Adipocyte (in vitro differentiated cells): ENCODE measurements around the gene ZNF79.

Source experiments
- DNase-seq: peaks from one replicate; pipeline ENCODE4 v3.0.0-alpha.2; 2015; ENCODE audit warnings: low read depth
- H3K27me3 ChIP-seq: replicated peaks from 2 replicates; pipeline ENCODE4 v1.7.0; 2013; ENCODE audit warnings: mild to moderate bottlenecking, low read length, moderate library complexity; ENCODE audit not compliant: control insufficient read depth, insufficient read depth
- H3K36me3 ChIP-seq: 2 replicates; pipeline ENCODE4 v1.7.0; 2013; ENCODE audit warnings: low read length, mild to moderate bottlenecking, moderate library complexity; ENCODE audit not compliant: control insufficient read depth, insufficient read depth, severe bottlenecking
- H3K4me1 ChIP-seq: 2 replicates; pipeline ENCODE4 v1.7.0; 2013; ENCODE audit warnings: mild to moderate bottlenecking, low read length, moderate library complexity; ENCODE audit not compliant: control insufficient read depth, insufficient read depth
- H3K4me3 ChIP-seq: 2 replicates; pipeline ENCODE4 v1.7.0; 2013; ENCODE audit warnings: mild to moderate bottlenecking, low read length, moderate library complexity
- H3K9ac ChIP-seq: 2 replicates; pipeline ENCODE4 v1.7.0; 2013; ENCODE audit warnings: mild to moderate bottlenecking, low read length, moderate library complexity
- H3K9me3 ChIP-seq: 2 replicates; pipeline ENCODE4 v1.7.0; 2013; ENCODE audit warnings: mild to moderate bottlenecking, low read length, moderate library complexity; ENCODE audit not compliant: control insufficient read depth

Gene ZNF79

GRCh38 chr9:127415657-127416056, 8.5 kb upstream of the ZNF79 start:
- DNase-seq: no peak
- Histone ChIP-seq H3K4me3 (no peak overlapping the region), H3K9ac (no peak overlapping the region), H3K9me3 (no peaks in the 10 kb centered on the region), H3K4me1 (no peaks in the 10 kb centered on the region), H3K27me3 (peaks cover 37% of the 10 kb centered on the region), H3K36me3 (no peaks in the 10 kb centered on the region)

- Histone ChIP-seq H3K36me3 (no peaks in the 10 kb centered on the region), H3K4me1 (no peaks in the 10 kb centered on the region), H3K9ac (no peak overlapping the region), H3K9me3 (no peaks in the 10 kb centered on the region), H3K27me3 (peaks cover 31% of the 10 kb centered on the region), H3K4me3 (no peak overlapping the region)
- peak; percentile 44 for DNase-seq
Measured at GRCh38 chr9:127417131-127418036, 6.8 kb upstream of the ZNF79 start.

GRCh38 chr9:127418037-127418471, 6.1 kb upstream of the ZNF79 start:
- no peak overlapping the region for H3K9ac ChIP-seq
- H3K4me3 ChIP-seq: no peak overlapping the region
- no peak for DNase-seq

GRCh38 chr9:127419348-127419747, 4.8 kb upstream of the ZNF79 start:
- Histone ChIP-seq H3K9ac (no peak overlapping the region), H3K36me3 (no peaks in the 10 kb centered on the region), H3K27me3 (peaks cover 31% of the 10 kb centered on the region), H3K4me3 (no peak overlapping the region), H3K4me1 (peaks cover 10% of the 10 kb centered on the region), H3K9me3 (no peaks in the 10 kb centered on the region)
- no peak for DNase-seq

More at GRCh38 chr9:127418037-127418471, 6.1 kb upstream of the ZNF79 start:
- Histone ChIP-seq H3K36me3 (no peaks in the 10 kb centered on the region), H3K27me3 (peaks cover 31% of the 10 kb centered on the region), H3K4me1 (peaks cover 6% of the 10 kb centered on the region), H3K9me3 (no peaks in the 10 kb centered on the region)

- Histone ChIP-seq H3K27me3 (peaks cover 21% of the 10 kb centered on the region), H3K4me3 (no peak overlapping the region), H3K36me3 (no peaks in the 10 kb centered on the region), H3K9me3 (no peaks in the 10 kb centered on the region), H3K9ac (no peak overlapping the region), H3K4me1 (peaks cover 22% of the 10 kb centered on the region)
- no peak for DNase-seq
Measured at GRCh38 chr9:127421057-127421456, 3.1 kb upstream of the ZNF79 start.

- H3K9ac ChIP-seq: no peak overlapping the region
- no peaks in the 10 kb centered on the region for H3K36me3 ChIP-seq
- peaks cover 23% of the 10 kb centered on the region for H3K4me1 ChIP-seq
- peak overlapping the region; percentile 97 for H3K4me3 ChIP-seq
- peaks cover 13% of the 10 kb centered on the region for H3K27me3 ChIP-seq
- no peak for DNase-seq
- H3K9me3 ChIP-seq: no peaks in the 10 kb centered on the region
Measured at GRCh38 chr9:127422133-127422782, 1.9 kb upstream of the ZNF79 start.

GRCh38 chr9:127422787-127423186, 1.4 kb upstream of the ZNF79 start:
- Histone ChIP-seq H3K9ac (peak overlapping the region; percentile 98), H3K27me3 (peaks cover 10% of the 10 kb centered on the region), H3K4me3 (peak overlapping the region; percentile 97), H3K36me3 (no peaks in the 10 kb centered on the region), H3K9me3 (no peaks in the 10 kb centered on the region), H3K4me1 (peaks cover 23% of the 10 kb centered on the region)
- no peak for DNase-seq

GRCh38 chr9:127423476-127423933, 677 bp upstream of the ZNF79 start:
- H3K4me1 ChIP-seq: peaks cover 23% of the 10 kb centered on the region
- no peaks in the 10 kb centered on the region for H3K9me3 ChIP-seq
- DNase-seq: no peak
- H3K27me3 ChIP-seq: peaks cover 5% of the 10 kb centered on the region
- H3K9ac ChIP-seq: peak overlapping the region; percentile 98
- peak overlapping the region; percentile 97 for H3K4me3 ChIP-seq
- H3K36me3 ChIP-seq: peaks cover 2% of the 10 kb centered on the region

- no peak for DNase-seq
- Histone ChIP-seq H3K4me1 (peaks cover 23% of the 10 kb centered on the region), H3K9me3 (no peaks in the 10 kb centered on the region), H3K27me3 (no peaks in the 10 kb centered on the region), H3K4me3 (peak overlapping the region; percentile 97), H3K9ac (peak overlapping the region; percentile 98), H3K36me3 (peaks cover 13% of the 10 kb centered on the region)
Measured at GRCh38 chr9:127424676-127424999, 456 bp downstream of the ZNF79 start.

GRCh38 chr9:127426756-127427155, 2.6 kb downstream of the ZNF79 start:
- no peaks in the 10 kb centered on the region for H3K9me3 ChIP-seq
- no peak overlapping the region for H3K9ac ChIP-seq
- peaks cover 33% of the 10 kb centered on the region for H3K36me3 ChIP-seq
- peaks cover 23% of the 10 kb centered on the region for H3K4me1 ChIP-seq
- no peaks in the 10 kb centered on the region for H3K27me3 ChIP-seq
- no peak overlapping the region for H3K4me3 ChIP-seq
- DNase-seq: no peak

- Histone ChIP-seq H3K4me1 (peaks cover 14% of the 10 kb centered on the region), H3K9me3 (no peaks in the 10 kb centered on the region), H3K9ac (no peak overlapping the region), H3K27me3 (no peaks in the 10 kb centered on the region), H3K4me3 (no peak overlapping the region), H3K36me3 (peaks cover 39% of the 10 kb centered on the region)
- no peak for DNase-seq
Measured at GRCh38 chr9:127428348-127428747, 4.2 kb downstream of the ZNF79 start.
